Embryonic facial prominence (tissue), 1 donor: ENCODE results near the gene NCAPG2.

ENCODE experiments used
- DNase-seq: peaks from one replicate; pipeline ENCODE4 v3.0.0-alpha.2; 2016; ENCODE audit errors: extremely low spot score

The NCAPG2 gene

DNA sequence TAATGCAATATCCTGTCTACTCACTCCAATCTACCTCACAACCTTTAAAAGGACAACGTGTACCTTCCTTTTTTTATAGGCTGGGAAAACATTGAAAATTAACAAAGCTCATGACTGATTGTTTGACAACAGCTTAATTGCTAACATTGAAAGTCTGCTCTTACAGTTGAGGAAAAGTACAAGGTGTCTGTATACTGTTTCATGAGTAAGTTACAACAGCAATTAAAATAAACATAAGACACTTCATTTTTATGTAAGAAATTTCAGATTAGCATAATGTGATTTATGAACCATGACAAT is 28.6 kb upstream of the NCAPG2 start:
- DNase-seq = no peak

DNA sequence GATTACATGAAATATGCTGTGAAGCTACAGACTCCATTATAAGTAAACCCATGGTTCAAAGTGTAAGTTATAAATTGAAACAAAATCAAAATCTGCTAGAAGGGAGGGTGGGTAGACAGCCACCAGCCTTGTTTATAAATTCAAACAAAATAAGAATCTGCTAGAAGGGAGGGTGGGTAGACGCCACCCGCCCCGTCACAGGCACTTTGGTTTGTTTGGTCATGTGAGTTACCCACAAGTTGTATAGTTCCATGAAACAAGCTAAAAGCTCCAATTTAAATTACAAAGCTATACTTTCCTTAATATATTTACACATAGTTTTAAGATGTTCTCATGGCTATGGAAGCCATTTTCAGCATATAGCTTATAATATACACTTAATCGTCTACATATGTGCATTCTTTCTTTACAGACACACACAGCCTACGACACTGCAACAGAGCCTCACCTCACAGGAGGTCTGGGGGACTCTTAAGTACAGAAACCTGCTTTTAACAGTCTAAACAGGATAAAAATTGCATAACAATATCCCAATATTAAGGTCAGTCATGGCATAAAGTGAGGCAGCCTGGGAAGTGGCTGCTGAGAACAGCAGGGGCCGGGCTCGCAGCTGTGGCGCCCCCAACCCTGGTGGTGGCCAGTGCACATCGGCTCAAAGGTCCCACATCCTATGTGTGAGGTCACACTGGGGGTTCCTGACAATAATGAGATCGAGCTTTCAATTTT is 28.1 kb upstream of the NCAPG2 start:
- DNase-seq = peak; percentile 14

DNA sequence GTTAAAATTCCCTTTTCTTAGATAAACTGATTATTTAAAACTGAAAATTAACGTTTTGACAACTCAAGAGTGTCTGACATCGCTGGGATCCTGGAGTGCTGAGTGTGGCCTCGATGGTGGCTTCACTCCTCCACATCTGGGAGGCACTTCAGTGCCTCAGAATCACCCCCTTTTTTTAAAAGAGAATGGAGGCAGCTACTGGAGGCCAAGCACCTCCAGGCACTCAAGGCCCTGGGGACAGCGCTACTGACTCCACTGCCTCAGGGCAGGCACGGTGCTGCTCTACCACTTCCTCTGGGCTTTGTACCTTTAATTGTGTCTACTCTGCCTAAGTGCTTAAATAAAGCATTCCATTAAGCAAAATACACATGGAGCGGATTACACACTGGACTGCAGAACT is 27.2 kb upstream of the NCAPG2 start:
- DNase-seq = no peak

DNA sequence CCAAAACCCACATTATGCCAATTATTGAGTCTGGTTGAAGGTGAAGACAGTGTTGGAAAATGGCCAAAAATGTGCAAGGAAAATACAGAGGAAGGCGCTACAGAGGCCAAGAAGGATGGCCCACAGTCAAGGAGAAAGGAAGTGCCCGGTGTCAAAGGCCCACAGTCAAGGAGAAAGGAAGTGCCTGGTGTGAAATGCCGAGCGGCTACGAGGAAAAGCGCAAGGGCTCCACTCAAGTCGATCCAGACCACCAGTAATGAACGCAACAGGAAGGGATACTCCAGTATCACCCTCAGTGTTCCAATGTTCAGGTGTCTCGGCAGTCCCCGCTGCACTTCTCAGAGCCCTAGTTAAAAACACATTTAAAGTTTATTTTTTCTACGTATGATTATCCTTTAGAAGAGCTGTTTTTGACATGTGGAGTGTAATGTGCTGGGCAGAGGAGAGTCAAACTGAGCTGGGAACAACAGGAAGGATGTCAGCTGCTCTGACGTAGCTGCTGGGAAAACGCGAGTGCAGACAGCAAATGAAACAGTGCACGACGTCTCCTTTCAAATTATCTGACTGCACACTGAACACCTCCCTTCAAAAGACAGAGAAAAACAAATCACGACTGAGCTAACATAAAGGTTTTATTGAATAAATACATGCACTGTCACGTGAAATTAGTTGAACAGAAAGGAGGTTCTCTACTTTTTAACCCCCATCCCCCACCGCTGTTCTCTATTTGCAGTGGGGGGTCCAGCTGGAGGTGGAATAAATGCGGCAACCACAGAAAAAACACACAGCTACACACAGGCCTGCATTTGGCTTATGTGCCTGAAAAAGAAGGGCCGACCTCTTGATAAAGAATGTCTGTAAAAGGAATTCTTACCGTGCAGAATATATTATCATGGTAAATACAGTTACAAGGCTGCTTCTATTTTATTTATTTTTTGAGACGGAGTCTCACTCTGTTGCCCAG is 26.1 kb upstream of the NCAPG2 start:
- no peak for DNase-seq

DNA sequence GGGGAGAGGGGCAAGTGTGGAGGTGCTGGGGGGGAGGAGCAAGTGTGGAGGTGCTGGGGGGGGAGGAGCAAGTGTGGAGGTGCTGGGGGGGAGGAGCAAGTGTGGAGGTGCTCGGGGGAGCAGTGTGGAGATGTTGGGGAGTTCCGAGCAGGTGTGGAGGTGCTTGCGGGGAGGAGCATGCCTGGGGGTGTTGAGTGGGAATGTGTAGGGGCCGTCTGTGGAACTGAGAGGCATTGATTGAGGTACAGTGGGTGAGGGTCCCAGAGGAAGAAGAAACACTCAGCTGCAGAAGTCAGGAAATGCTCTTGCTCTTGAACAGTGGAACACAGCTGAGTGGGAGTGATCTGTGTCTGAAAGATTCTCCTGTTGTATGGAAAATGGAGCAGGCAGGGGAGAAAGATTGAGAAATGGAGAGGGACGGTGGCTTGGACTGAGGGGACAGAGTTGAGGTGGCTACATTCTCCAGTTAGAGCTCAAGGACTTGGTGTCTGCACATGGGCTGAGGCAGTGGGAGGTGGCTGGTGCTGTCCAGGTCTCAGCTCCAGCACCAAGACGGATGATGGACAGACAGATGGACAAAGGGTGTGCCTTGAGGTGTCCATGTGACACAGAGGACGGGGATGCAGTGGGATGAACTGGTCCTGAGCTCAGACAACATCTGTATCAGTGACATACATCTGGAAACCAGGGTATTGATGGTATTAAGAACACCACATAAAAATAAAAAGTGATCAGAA is 25.2 kb upstream of the NCAPG2 start:
- DNase-seq = no peak

DNA sequence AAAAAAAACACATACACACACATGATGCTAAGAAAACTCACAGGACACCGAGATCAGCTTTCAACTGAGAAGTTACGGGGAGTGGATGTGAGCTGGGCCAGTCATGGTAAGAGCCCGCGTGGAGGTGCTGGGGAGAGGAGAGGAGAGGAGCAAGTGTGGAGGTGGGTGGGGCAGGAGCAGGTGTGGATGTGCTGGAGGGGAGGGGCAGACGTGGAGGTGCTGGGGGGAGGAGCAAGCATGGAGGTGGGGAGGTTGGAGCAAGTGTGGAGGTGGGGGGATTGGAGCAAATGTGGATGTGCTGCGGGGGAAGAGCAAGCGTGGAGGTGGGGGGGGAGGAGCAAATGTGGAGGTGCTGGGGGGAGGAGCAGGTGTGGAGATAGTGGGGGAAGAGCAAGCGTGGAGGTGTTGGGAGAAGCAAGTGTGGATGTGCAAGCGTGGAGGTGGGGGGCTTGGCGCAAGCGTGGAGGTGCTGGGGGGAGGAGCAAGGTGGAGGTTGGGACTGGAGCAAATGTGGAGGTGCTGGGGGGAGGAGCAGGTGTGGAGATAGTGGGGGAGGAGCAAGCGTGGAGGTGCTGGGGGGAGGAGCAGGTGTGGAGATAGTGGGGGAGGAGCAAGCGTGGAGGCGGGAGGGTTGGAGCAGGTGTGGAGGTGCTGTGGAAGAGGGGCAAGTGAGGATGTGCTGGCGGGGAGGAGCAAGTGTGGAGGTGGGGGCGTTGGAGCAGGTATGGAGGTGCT is 24.5 kb upstream of the NCAPG2 start:
- DNase-seq = no peak

DNA sequence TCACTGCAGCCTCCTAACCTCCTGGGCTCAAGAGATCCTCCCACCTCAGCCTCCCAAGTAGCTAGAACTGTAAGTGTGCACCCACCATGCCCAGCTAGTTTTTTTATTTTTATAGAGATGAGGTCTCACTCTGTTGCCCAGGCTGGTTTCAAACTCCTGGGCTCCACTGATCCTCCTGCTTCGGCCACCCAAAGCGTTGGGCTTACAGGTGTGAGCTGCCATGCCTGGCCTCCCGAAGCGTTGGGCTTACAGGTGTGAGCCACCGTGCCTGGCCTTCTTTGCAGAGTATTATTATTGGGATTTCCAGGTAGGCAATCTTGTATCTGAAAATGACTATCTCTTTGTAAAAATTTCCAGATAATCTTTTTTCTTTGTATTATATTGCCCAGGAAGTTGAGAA is 23.1 kb upstream of the NCAPG2 start:
- DNase-seq = no peak

DNA sequence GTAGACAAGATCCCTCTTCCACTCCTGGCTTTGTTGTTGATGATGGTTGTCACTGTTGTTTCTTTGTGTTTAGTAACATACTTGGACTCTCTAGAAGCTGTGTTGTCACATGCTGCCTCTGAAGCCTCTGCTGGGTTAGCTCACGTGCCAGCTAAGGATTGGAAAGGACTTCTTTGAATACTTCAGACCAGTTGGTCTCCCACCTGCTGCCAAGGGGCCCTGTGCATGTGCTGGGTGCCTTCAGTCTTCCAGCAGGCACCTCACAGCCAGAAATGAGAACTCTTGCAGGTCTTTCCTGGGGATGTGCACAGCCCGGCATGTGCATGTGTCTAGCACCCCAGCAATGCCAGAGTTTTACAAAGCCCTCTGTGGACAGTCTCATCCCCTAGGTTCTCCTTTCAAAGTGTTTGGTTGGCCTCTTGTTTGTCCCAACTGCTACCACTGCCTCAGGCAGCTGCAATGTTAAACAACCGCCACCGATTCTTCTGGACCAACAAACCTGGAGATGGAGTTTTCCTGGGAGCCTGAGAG is 21.7 kb upstream of the NCAPG2 start:
- DNase-seq = no peak

DNA sequence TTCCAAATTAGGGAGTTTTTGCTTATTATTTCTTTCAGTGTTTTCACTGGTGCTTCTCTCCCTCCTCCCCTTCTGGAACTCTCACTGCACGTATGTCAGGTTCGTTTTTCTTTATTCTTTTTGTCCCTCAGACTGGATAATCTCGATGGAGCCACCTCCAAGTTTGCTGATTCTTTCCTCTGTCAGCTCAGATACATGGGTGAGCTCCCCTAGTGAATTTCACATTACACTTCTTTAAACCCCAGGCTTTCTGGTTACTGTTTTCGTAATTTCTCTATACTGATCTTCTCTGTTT is 20.8 kb upstream of the NCAPG2 start:
- DNase-seq = no peak

DNA sequence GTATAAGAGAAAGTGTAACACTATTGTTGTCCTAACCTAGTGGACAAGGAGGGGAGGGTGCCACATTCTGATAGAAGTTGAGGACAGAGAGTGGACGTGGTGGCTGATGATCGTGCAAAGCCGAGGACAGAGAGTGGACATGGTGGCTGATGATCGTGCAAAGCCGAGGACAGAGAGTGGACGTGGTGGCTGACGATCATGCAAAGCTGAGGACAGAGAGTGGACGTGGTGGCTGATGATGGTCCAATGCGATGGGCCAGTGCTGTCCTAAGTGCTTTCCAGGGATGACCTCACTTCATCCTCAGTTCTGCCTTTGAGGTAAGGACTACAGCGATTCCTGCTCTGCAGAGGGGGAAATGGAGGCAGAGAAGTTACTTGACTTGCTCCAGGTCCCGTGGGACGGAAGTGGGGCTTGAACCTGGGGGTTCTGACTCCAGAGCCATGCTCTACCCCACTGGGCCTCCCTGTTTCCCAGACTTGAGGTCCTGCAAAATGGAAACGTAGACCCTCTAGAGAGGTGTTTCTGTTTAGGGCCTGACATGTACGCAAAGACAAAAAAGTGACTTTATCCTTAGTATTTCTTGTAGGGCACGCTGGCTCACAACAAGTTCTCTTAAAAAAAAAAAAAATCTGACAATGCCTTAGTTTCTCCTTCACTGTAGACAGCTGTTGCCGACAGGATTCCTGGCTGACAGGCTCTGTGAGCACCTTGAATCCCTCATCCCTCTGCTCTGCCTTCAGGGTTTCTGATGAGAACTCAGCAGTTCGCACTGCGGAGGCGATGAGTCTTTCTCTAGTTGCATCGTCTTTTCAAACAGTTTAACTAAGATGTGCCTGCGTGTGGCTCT is 20.3 kb upstream of the NCAPG2 start:
- no peak for DNase-seq

DNA sequence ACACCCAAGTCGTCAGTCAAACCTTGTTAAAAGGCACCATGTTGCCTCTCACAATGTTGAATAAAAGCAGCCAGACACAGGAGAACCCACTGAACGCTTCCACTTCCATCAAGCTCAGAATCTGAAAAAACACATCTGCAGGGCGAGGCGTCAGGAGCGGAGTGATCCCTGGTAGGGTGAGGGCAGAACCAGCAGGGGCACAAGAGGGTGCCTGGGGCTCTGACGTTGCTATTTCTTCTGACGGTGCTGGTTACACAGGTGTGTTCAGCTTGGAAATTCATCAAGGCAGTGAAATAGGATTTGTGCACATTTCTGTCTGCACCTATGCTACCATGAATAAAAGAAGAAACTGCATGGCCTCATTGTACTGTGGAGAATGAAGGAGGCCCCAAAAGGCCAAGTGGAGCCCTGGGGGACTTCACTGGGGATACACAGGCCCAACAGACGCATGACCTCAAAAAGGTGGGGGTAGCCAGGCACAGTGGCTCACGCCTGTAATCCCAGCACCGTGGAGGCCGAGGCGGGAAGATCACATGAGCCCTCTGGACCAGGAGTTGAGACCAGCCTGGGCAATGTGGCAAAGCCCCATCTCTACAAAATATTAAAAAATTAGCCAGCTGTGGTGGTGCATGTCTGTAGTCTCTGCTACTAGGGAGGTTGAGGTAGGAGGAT is 19.2 kb upstream of the NCAPG2 start:
- DNase-seq = no peak

DNA sequence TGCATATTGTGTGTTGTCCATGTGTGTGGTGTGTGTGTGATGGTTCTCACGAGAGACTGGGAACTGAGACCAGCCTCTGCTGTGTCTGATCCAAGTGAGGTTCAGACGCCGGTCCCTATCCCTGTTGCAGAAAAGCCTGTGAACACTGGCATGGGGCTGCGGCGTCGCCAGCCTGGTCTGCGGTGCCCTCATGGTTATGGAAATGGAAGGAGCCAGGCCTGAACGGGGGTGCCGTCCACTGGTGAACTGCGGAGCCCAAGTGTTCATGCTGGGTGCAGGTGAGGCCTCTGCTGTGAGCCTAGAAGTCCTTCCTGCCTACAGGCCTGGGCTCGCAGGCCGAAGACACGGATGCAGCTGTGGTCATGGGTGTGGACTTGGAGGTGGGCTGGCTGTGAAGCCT is 18.7 kb upstream of the NCAPG2 start:
- DNase-seq = no peak

DNA sequence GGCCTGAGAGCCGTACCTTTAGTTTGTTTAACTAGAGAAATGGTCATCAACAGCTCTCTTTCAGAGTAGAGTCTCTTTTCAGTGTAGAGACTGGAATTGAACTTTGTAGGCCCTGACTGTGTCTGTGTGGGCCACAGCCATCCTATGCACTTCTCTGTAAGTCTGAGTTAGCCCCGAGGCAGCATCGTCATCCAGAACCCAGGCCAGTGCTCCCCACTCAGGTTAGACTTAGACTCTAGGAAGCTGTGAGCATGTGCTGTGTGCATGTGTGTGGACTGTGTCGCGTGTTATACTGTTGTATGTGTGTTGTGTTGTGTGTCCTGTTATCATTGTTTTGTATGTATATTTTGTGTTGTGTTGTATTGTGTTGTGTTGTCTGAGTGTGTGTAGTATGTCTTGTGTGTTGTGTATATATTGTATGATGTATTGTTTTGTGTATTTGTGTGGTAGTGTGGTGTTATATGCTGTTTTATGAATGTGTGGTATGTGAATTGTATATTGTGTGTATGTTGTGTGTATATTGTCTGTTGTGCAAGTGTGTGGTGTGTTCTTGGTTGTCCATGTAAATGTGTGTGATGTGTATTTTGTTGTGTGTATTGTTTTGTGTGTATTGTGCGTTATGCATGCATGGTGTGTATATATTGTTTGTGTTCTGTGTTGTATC is 18.1 kb upstream of the NCAPG2 start:
- DNase-seq = no peak

DNA sequence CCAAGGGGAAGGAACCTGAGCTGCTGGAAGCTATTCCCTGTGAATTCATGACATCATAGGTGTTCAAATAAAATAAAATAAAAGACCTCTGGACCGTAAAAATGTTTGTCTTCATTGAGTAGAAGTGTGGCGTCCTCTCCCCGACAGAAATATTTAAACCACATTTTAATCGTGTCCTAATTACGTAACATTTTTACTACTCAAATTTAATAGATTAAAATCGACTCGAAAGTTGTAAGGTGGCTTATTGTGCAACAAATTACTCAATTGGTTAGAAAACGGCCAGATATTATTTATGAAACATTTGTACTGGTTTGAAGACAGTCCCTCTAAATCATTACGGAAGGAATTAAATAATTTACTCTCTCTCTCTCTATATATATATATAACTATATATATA is 15.5 kb upstream of the NCAPG2 start:
- DNase-seq = no peak

DNA sequence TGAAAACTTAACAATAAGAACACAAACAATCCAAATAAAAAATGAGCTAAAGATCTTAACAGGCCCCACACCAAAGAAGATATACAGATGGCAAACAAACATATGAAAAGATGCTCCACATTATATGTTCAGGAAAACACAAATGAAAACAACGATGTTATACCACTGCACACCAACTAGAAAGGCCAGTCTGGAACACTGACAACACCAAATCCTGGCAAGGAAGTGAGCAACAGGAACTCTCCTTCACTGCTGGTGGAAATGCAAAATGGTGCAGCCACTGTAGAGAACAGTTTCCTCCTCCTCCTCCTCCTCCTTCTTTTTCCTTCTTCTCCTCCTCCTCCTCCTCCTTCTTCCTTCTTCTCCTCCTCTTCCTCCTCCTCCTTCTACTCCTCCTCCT is 12.2 kb upstream of the NCAPG2 start:
- DNase-seq = no peak

DNA sequence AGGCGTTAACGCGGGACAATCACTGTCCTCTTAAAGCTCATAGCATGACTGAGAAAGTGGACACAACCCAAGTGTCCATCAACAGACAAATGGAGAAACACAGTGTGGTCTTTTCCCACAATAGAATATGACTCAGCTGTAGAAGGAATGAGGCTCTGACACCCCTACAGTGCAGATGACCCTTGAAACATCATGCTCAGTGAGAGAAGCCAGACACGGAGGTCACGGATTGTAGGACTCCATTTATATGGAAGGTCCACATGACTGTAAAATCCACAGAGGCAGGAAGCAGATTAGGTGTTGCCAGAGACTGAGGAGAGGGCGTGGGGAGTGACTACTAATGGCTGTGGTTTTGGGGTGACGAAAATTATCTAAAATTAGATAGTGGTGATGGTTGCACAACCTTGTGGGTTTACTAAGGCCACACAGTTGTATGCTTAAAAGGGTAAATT is 6.1 kb upstream of the NCAPG2 start:
- no peak for DNase-seq

DNA sequence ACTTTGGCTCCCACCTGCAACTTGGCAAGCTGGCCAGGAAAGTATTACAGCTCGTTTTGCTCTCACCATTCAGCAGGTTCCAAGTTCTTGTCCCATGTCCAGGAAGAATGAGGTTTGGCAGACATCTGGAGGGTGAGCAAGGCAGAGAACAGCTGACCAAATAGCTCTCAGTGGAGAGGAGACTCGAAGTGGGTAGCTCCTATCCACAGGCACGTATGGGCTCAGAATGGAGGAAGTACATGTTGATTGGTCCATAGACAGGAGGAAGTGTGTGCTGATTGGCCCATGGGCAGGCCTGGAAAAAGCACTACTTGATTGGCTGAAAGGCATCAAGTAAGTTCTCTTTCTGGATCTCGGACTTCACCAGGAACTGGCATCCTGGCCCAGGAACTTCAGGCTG is 3.0 kb upstream of the NCAPG2 start:
- no peak for DNase-seq

DNA sequence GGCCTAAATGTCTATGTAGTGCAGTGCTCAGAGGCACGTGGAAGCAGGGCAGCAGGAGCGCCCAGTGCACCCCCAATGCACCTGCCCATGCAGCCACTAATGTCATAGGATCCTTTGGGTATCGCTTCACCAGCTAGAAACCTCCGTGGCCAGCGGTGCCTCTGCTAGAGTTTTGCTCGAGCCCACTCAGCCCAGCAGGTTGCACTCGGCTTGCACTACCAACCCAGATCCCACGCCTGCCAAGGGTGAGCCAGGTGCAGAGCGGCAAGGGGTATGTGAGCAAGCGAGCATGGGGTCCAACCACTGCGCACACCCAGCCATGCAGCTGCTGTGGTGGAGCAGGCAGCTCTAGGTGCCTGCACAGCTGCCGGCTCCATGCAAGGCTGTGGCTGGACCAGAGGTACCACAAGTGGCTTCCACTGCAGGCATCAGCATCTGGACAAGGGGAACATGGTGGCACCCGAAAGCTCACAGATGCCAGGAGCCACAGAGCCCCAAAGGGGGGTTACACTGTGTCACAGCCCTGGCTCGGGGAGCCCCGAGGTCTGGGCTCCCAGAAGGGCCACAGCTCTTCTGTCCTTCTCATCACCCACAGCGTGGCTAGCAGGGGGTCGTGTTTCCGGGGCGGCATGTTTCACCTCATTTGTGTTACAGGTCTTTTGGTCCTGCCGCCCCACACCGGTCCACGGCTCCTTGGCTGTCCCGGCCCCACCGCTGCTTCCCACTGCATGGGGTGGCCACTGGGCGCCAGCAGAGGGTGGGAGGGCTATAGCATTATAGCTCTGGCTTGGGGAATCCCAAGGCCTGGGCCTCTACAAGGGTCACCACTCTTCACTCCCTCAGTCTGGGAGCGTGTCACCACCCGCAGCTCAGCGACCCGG is 2.3 kb upstream of the NCAPG2 start:
- DNase-seq = no peak

DNA sequence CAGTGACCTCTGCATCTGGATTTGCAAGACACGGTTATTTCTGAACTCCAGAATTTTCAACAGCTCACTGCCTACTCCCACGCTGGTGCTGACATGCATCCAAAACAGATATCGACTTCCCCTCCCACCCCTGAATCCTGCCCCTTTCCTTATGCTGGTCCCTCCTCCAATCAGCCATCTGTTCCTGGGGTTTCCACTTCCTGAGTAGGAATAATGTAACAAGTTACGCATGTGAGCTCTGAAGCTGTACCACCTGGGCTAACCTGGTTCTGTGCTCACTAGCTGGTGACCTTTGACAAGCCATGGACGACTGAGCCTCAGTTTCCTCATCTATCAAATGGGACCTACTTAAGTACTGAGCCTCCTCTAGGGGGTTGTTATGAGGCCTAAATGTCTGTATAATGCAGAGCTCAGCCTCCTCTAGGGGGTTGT is 1.7 kb upstream of the NCAPG2 start:
- DNase-seq = no peak
